HG03354 (cell line): ENCODE measurements around the gene ROPN1L.

Experiments used
- ATAC-seq: cut with Tn5 transposase; IDR thresholded peaks from one replicate; pipeline ENCODE4 v1.9.1; 2021; ENCODE audit warnings: mild to moderate bottlenecking; ENCODE audit not compliant: unreplicated experiment, poor library complexity, severe bottlenecking

Gene ROPN1L

GRCh38 chr5:10455277-10455670, 13.6 kb downstream of the ROPN1L start:
- no peak for ATAC-seq

DNA sequence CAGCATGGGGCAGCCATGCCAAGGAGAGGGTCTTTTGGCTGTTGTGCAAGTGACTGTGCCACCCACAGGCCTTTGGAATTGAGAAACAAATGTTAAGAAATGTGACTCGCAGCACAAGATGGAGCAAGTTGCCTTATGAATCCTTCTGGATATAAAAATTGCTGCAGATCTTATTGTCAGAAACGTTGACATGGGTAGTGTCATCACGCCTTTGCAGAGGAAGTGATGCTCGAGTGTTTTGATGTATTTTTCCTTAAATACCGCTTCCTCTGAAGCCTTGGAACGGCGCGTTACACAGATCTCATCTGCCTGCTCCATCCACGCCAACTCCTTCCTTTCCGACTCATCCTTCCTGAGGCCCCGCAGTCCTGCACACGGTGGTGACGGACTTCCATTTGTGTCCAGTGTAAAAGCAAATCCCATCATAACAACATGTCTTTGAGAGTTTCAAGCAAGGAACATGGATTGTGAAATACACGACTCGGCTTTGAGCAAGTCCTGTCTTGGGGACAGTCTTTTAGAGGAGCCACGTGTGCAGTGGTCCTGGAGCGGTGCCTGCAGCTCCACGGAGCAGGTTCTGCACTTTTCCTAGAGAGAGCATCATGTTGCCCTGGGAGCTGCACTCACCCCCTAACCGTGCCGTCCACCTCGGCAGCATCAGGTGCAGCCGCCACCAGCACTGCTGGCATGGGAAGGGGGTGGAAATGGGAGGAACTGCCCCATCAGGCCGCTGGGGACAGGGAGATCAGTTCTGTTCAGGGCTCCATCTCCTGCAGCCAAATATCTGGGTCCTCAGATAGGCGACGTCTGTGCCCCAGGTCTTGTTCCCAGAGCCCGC, 15.1 kb downstream of the ROPN1L start:
- no peak for ATAC-seq

DNA sequence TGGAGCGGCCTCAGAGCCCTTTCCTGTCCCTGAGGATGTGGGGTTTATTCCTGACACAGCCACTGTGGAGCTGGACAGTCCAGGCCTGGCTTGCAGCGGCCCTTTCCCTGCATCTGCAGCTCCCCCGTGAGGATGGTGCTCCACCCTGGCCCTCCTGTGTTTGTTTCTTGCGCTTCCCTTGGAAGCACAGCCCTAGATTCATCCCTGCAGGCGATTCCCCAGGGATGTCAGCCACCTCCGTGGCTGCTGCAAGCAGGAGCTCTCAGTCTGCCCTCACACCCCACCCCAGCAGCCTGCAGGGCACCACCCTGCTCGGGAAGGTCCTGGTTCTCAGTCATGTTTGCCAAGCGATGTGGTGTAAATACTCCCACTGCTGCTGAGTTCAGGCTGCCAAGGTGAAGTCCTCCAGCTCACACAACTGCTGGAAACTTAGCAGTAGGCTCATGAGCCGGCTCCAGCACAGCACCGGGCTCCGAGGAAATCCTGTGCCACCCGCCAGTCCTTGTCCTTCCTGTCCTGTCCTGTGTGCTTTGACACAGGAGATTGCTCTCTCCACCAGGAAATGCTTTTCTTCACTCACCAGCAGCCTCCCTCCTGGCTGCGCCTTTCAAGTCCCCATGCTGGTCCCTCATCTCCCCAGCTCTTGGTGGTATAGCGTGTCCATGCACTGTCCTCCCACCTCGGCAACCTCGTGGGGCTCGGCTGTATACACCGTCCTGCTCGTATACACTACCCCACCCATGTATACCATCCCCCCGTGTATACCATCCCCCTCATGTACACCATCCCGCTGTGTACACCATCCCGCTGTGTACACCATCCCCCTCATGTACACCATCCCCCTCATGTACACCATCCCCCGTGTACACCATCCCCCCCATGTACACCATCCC, 16.2 kb downstream of the ROPN1L start:
- ATAC-seq: no peak

GRCh38 chr5:10459080-10460055, 17.7 kb downstream of the ROPN1L start:
- no peak for ATAC-seq

GRCh38 chr5:10460252-10460906, 18.7 kb downstream of the ROPN1L start:
- ATAC-seq: no peak

- no peak for ATAC-seq
These were observed 19.4 kb downstream of the ROPN1L start for GRCh38 chr5:10461041-10461440.

DNA sequence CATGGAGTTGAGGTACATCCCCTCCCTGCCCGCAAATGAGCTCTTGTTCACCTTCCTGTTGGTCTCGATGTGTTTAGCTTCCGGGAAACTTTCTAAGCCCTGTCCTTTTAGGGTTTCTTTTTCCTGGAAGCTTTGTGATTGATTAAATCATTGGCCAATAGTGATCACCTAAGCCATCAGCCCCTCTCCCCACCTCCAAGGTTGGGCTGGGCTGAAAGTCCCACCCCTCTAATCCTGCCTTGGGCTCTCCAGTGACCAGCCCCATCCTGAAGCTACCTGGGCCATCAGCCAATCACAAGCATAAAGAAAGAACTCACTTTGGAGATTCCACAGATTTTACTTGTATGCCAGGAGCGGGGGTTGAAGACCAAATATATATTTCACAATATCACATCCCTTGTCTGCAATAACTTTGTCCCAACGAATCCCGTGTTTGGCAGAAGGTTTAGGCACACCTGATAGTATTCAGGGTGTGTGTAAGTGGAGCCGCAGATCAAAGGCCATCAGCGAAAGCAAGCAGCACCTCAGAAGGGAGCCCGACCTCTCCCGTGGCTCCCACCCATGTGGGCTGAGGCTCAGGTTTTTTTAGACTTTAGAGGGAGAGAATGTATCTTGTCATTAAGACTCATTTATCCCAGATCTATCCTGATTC, 20.4 kb downstream of the ROPN1L start:
- no peak for ATAC-seq

DNA sequence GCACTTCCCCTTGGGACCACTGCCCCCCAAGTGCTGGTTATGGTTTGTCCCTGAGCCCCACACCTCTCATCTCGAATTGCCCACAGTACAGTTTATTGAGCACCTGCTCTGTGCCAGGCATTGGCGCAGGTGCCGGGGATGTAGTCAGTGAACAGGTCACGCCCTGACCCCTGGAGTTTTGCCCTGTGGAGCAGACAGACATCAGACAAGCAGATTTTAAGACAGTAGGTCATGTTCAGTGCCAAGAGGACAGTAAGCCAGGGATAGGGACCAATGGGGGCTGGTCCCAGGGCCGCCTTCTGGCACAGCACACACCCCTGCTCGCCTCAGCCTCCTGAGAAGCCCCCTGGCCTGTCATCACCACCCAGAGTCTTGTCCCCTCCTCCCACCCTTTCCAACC, 21.9 kb downstream of the ROPN1L start:
- no peak for ATAC-seq

- no peak for ATAC-seq
These were observed 22.5 kb downstream of the ROPN1L start for GRCh38 chr5:10464173-10464572.

GRCh38 chr5:10465726-10466125, 24.0 kb downstream of the ROPN1L start:
- ATAC-seq: no peak

DNA sequence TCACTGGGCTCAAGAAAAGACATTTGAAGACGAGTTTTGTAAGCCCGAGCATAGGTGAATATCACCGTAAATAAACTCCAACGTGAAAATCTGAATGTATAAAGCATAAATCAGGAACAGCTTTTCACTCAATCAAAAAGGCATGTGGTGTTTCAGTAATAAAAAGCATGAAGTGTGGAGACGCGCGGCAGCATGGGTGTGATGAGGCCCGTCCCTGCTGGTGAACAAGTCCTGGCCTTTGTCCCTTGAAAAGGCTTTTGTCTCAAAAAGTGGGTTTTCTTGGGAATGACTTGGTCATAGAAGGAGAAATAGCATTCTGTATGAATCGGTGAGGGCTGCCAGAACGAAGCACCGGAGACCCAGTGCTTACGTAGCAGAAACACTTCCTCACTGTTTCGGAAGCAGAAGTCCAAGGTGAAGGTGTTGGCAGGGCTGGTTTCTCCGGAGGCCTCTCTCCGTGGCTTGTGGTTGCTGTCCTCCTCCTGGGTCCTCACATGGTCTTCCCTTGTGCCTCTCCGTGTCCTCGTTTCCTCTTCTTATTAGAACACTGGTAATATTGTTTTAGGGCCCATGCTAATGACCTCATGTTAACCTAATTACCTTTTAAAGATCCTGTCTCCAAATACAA, 24.9 kb downstream of the ROPN1L start:
- ATAC-seq: no peak

DNA sequence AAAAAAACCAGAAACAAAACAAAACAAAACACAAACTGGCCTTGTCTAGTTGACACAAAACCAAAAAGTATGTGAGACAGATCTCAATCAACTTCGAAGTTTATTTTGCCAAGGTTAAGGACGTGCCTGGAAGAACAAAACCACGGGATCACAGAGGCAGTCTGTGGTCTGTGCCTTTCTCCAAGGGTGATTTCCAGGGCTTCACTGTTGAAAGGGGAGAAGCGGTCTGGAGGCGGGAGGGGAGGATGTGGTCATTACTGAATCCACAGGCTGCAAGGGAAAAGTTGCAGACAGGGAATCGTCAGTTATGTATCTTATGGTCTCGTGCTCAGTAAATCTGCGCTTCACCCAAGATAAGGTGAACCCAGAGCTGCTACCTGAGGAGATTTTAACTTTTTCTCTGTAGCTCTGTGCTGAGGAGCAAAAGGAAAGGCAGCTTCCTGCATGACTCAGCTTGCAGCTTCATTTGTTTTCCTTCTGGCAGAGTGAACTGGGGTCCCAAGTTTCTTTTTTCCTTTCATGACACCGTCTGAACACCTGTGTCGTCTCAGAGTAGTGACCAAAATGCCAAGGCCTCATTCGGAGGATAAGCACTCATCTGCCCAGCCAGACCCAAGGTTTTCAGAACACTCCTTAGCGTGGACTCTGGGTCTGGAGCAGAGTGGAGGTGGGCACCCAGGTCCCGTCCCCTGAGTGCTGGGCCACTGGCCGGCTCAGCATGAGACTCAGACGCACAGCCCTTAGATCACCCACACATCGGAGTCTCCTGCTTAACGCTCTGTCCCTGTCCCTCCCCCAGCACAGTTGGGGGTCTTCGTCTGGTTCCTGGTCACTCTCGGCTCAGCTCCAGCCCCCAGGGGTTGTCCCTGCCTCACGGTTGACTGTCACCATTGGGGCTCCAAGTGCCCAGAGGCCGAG, 25.9 kb downstream of the ROPN1L start:
- no peak for ATAC-seq

- no peak for ATAC-seq
These were observed 26.6 kb downstream of the ROPN1L start for GRCh38 chr5:10468256-10468655.

DNA sequence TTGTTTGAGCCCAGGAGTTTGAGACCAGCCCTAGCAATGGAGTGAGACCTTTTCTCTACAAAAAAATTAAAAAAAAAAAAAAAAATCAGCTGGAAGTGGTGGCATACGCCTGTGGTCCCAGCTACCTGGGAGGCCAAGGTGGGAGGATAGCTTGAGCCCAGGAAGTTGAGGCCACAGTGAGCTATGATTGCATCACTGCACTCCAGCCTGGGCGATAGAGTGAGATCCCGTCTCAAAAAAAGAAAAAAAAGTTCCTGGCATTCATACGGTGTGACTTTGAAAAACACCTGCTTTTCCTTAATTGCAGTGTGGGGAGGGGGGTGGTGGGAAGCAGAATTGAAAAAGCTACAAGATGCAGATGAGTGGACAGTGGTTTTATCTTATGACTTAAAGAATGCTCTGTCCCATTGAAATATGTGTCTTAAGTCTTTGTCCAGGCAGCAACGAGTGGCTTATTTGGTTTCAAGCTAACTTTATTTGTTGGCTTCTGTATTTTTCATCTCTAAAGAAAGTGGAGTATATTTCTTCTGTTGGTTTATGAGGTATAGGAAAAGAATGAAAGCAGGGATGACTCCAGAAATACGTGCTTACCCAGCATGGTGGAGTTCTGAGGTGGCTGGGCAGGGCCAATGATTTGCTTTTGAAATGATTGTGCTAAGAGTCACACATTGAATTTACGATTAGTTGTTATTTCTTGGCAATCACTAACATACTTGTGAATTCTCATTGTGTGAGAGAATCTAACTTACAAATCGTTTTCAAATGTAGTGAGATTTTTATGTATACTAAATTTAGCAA, 27.8 kb downstream of the ROPN1L start:
- ATAC-seq: no peak

DNA sequence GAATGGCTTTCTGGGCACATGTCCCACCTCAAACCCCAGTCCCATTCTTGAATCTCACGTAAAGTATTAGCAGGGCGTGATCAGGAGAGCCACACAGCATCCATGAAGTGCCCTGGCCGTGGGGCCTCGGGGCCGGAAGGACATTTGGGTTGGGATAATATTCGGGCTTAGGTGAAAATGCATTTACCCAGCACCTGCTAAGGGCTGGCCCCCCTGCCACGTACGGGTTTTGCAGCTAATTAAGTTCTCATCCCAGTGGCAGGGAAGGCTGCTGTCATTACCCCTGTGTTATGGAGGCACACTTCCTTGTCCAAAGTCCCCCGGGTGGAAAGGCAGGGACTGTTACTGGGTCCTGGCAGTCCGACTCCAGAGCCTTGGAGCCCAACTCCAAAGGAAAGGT, 29.0 kb downstream of the ROPN1L start:
- ATAC-seq: no peak

GRCh38 chr5:10471677-10472076, 30.0 kb downstream of the ROPN1L start:
- ATAC-seq: no peak
